Neural cell (in vitro differentiated cells): ENCODE measurements around the gene RASA1. TPM values are rescaled to one million over a fixed set of nuclear protein-coding genes. Genes with fewer than 3 reads are reported as not detected.

ENCODE experiments used
- H2AFZ ChIP-seq: fragments of 200-600, 300-800 bp; sonication (generic), shearing (Covaris generic); 2 replicates; pipeline ENCODE4 v1.6.0; 2014; ENCODE audit warnings: low read depth, mild to moderate bottlenecking, antibody characterized with exemption, low read length, moderate library complexity
- H3F3A ChIP-seq: fragments of 200-600 bp; shearing (Covaris generic); 2 replicates; pipeline ENCODE4 v1.6.1; 2016; ENCODE audit warnings: mild to moderate bottlenecking, moderate library complexity, mixed read lengths, antibody characterized with exemption, low read length; ENCODE audit not compliant: insufficient read depth, poor library complexity, severe bottlenecking
- H3K27ac ChIP-seq: fragments of 200-600, 300-800 bp; sonication (generic), shearing (Covaris generic); 2 replicates; pipeline ENCODE4 v1.5.1; 2014; ENCODE audit warnings: mild to moderate bottlenecking, low read length, moderate library complexity
- H3K27me3 ChIP-seq: fragments of 300-800, 200-600 bp; sonication (generic), shearing (Covaris generic); 2 replicates; pipeline ENCODE4 v1.6.0; 2014; ENCODE audit warnings: mild to moderate bottlenecking, low read depth, low read length, moderate library complexity; ENCODE audit not compliant: insufficient read depth
- H3K36me3 ChIP-seq: fragments of 300-800, 200-600 bp; sonication (generic), shearing (Covaris generic); 2 replicates; pipeline ENCODE4 v1.5.1; 2014; ENCODE audit warnings: mild to moderate bottlenecking, antibody characterized with exemption, low read length, moderate library complexity; ENCODE audit not compliant: insufficient read depth
- H3K4me2 ChIP-seq: fragments of 300-800, 200-600 bp; sonication (generic), shearing (Covaris generic); 2 replicates; pipeline ENCODE4 v1.6.0; 2014; ENCODE audit warnings: mild to moderate bottlenecking, low read length
- H3K4me3 ChIP-seq: fragments of 300-800, 200-600 bp; sonication (generic), shearing (Covaris generic); 2 replicates; pipeline ENCODE4 v1.5.1; 2014; ENCODE audit warnings: mild to moderate bottlenecking, low read length, moderate library complexity
- H3K79me2 ChIP-seq: fragments of 200-600 bp; shearing (Covaris generic); replicated peaks from 2 replicates; pipeline ENCODE4 v1.6.0; 2014; ENCODE audit warnings: mild to moderate bottlenecking, low read length, moderate library complexity; ENCODE audit not compliant: insufficient read depth
- H3K9ac ChIP-seq: fragments of 300-800, 200-600 bp; sonication (generic), shearing (Covaris generic); 2 replicates; pipeline ENCODE4 v1.6.1; 2016; ENCODE audit warnings: mild to moderate bottlenecking, low read length, mixed read lengths
- H3K9me2 ChIP-seq: fragments of 200-600 bp; shearing (Covaris generic); 2 replicates; pipeline ENCODE4 v1.6.1; 2016; ENCODE audit warnings: mild to moderate bottlenecking, low read length, mixed read lengths; ENCODE audit not compliant: insufficient read depth
- H3K9me3 ChIP-seq: fragments of 200-600, 300-800 bp; sonication (generic), shearing (Covaris generic); 2 replicates; pipeline ENCODE4 v1.6.1; 2016; ENCODE audit warnings: mild to moderate bottlenecking, mixed run types, low read length, moderate library complexity, mixed read lengths
- H4K20me1 ChIP-seq: fragments of 200-600 bp; shearing (Covaris generic); 2 replicates; pipeline ENCODE4 v1.6.1; 2016; ENCODE audit warnings: mild to moderate bottlenecking, mixed run types; ENCODE audit not compliant: insufficient read depth
- CTCF ChIP-seq: fragments of 450-650 bp; IDR thresholded peaks from 2 replicates; pipeline ENCODE4 v1.5.1; 2014; ENCODE audit warnings: antibody characterized with exemption, mild to moderate bottlenecking, moderate library complexity; ENCODE audit not compliant: poor library complexity, severe bottlenecking
- EP300 ChIP-seq: fragments of 450-650 bp; conservative IDR thresholded peaks from 2 replicates; pipeline ENCODE4 v1.6.1; 2014; ENCODE audit warnings: antibody characterized with exemption, mild to moderate bottlenecking, moderate library complexity; ENCODE audit not compliant: poor library complexity, severe bottlenecking
- EZH2 ChIP-seq: fragments of 200-600, 300-800 bp; shearing (Covaris generic), sonication (generic); IDR thresholded peaks from 2 replicates; pipeline ENCODE4 v1.6.1; 2014; ENCODE audit warnings: antibody characterized with exemption, low read length, borderline replicate concordance, mild to moderate bottlenecking; ENCODE audit not compliant: insufficient read depth, poor library complexity, severe bottlenecking
- MXI1 ChIP-seq: fragments of 450-650 bp; conservative IDR thresholded peaks from 2 replicates; pipeline ENCODE4 v1.6.1; 2014; ENCODE audit warnings: antibody characterized with exemption, mild to moderate bottlenecking; ENCODE audit not compliant: poor library complexity, severe bottlenecking
- POLR2AphosphoS5 ChIP-seq: IDR thresholded peaks from 2 replicates; pipeline ENCODE4 v1.6.1; 2012
- RAD21 ChIP-seq: fragments of 450-650 bp; conservative IDR thresholded peaks from 2 replicates; pipeline ENCODE4 v1.6.1; 2014; ENCODE audit warnings: antibody characterized with exemption, mild to moderate bottlenecking, moderate library complexity
- SMC3 ChIP-seq: fragments of 450-650 bp; conservative IDR thresholded peaks from 2 replicates; pipeline ENCODE4 v1.6.1; 2014; ENCODE audit warnings: antibody characterized with exemption, mild to moderate bottlenecking, moderate library complexity; ENCODE audit not compliant: poor library complexity
- TAF1 ChIP-seq: IDR thresholded peaks from 2 replicates; pipeline ENCODE4 v1.6.1; 2012; ENCODE audit warnings: low read depth
- polyA plus RNA-seq: library from polyadenylated mRNA; depleted of rRNA; stranded (reverse); fragments of >200 nt; gene quantifications from 2 replicates; pipeline ENCODE4 v1.2.3, GENCODE V29; 2014
- TF ChIP-seq, protein P1 (sequence below): IDR thresholded peaks from 2 replicates; pipeline ENCODE4 v1.6.1; 2012; ENCODE audit warnings: borderline replicate concordance

RASA1 gene
- polyA plus RNA-seq, 1 donor from 2014 or later = 72.8 TPM

DNA sequence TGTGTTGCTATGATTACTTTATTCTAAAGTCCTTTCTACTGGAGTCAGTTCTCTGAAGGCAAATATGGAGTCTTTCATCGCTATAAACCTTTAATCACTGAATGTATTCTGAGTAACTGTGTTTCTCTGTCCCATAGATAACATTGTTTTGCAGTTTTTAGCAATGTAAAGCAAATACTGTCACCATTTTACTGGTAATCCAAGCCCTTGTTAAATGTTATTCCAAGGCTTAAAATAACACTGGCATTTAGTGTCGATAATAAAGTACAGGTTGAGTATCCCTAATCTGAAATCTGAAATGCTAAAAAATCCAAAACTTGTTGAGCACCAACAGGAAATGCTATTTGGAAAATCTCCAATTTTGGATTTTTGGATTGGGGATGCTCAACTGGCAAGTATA is 120.4 kb downstream of the RASA1 start:
- H3K36me3 ChIP-seq = peaks cover 11% of the 10 kb centered on the region

DNA sequence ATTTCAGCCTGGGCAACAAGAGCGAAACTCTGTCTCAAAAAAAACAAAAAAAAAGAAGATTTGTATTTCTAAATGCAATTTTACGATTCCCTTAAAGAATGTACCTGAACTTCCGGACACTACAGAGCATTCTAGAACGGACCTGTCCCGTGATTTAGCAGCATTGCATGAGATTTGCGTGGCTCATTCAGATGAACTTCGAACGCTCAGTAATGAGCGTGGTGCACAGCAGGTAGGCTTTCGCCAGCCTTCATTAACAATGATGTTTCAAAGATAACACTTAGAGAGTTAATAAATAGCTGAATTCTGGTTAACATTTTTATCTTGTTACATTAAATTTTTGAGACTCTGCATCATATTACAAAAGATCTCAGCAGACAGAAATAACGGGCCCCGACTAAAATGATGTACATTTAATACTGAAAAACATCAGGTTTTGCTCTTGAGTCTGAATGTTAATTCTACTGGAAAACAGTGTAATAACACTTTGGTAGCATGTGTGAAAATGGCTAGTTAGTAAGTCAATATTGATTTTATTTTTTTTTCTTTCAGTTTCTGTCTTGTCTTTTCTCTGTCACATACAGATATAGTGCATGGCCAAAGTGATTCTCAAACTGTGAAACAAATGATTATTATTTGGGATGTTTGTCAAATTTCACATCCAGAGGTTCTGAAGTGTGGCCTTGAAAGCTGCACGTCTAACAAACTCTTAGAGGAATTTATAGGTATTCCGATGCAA is 121.8 kb downstream of the RASA1 start:
- Histone ChIP-seq H3K27me3 (no peaks in the 10 kb centered on the region), H2AFZ (no peak overlapping the region), H3K4me2 (no peak overlapping the region), H3F3A (no peaks in the 10 kb centered on the region), H3K27ac (no peak overlapping the region), H3K9me3 (no peaks in the 10 kb centered on the region), H3K9ac (no peak overlapping the region), H4K20me1 (no peaks in the 10 kb centered on the region), H3K4me3 (no peak overlapping the region), H3K36me3 (peaks cover 15% of the 10 kb centered on the region), H3K9me2 (no peaks in the 10 kb centered on the region), H3K79me2 (no peaks in the 10 kb centered on the region)
- TF ChIP-seq, protein P1, sequence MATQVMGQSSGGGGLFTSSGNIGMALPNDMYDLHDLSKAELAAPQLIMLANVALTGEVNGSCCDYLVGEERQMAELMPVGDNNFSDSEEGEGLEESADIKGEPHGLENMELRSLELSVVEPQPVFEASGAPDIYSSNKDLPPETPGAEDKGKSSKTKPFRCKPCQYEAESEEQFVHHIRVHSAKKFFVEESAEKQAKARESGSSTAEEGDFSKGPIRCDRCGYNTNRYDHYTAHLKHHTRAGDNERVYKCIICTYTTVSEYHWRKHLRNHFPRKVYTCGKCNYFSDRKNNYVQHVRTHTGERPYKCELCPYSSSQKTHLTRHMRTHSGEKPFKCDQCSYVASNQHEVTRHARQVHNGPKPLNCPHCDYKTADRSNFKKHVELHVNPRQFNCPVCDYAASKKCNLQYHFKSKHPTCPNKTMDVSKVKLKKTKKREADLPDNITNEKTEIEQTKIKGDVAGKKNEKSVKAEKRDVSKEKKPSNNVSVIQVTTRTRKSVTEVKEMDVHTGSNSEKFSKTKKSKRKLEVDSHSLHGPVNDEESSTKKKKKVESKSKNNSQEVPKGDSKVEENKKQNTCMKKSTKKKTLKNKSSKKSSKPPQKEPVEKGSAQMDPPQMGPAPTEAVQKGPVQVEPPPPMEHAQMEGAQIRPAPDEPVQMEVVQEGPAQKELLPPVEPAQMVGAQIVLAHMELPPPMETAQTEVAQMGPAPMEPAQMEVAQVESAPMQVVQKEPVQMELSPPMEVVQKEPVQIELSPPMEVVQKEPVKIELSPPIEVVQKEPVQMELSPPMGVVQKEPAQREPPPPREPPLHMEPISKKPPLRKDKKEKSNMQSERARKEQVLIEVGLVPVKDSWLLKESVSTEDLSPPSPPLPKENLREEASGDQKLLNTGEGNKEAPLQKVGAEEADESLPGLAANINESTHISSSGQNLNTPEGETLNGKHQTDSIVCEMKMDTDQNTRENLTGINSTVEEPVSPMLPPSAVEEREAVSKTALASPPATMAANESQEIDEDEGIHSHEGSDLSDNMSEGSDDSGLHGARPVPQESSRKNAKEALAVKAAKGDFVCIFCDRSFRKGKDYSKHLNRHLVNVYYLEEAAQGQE = no peak
- TF ChIP-seq EP300 = no peak
- TF ChIP-seq POLR2AphosphoS5 = no peak
- no peak for TF ChIP-seq SMC3
- TF ChIP-seq MXI1 = no peak
- no peak for TF ChIP-seq RAD21
- no peak for TF ChIP-seq EZH2

More for the DNA sequence above, 120.4 kb downstream of the RASA1 start:
- H3K27me3 ChIP-seq = no peaks in the 10 kb centered on the region
- H3K4me2 ChIP-seq = no peak overlapping the region
- no peaks in the 10 kb centered on the region for H3K79me2 ChIP-seq
- no peak overlapping the region for H2AFZ ChIP-seq
- no peak overlapping the region for H3K27ac ChIP-seq
- no peak for TF ChIP-seq EP300
- TF ChIP-seq TAF1 = no peak
- TF ChIP-seq RAD21 = no peak
- TF ChIP-seq, protein P1 = no peak
- TF ChIP-seq POLR2AphosphoS5 = no peak
- no peak for TF ChIP-seq MXI1
- no peak for TF ChIP-seq CTCF
- TF ChIP-seq SMC3 = no peak
- TF ChIP-seq EZH2 = no peak
- no peak overlapping the region for H3K4me3 ChIP-seq
- H3K9me3 ChIP-seq = no peaks in the 10 kb centered on the region
- H4K20me1 ChIP-seq = no peaks in the 10 kb centered on the region
- H3K9me2 ChIP-seq = no peaks in the 10 kb centered on the region
- no peaks in the 10 kb centered on the region for H3F3A ChIP-seq
- no peak overlapping the region for H3K9ac ChIP-seq
